Nephron progenitor cell (in vitro differentiated cells): ENCODE results near the gene DNAJB5.

Experiments
- DNase-seq: peaks from one replicate; pipeline ENCODE4 v3.0.0; 2021
- H3K27ac Mint-ChIP-seq: 2 replicates; pipeline ENCODE4 v1.8.0; 2021; ENCODE audit warnings: mild to moderate bottlenecking, moderate library complexity, mixed read lengths
- H3K27me3 Mint-ChIP-seq: 2 replicates; pipeline ENCODE4 v1.8.0; 2021; ENCODE audit warnings: mild to moderate bottlenecking, low read depth, mixed read lengths; ENCODE audit not compliant: poor library complexity
- H3K36me3 Mint-ChIP-seq: 2 replicates; pipeline ENCODE4 v1.8.0; 2021; ENCODE audit warnings: low read depth, mixed read lengths
- H3K4me1 Mint-ChIP-seq: 2 replicates; pipeline ENCODE4 v1.8.0; 2021; ENCODE audit warnings: mixed read lengths
- H3K4me3 Mint-ChIP-seq: 2 replicates; pipeline ENCODE4 v1.8.0; 2021; ENCODE audit warnings: mild to moderate bottlenecking, moderate library complexity, mixed read lengths
- H3K9me3 Mint-ChIP-seq: 2 replicates; pipeline ENCODE4 v1.8.0; 2021; ENCODE audit warnings: mild to moderate bottlenecking, moderate library complexity, mixed read lengths
- TF ChIP-seq, protein P1 (sequence below): fragments of 200-600 bp; sonication (generic); IDR thresholded peaks from 2 replicates; pipeline ENCODE4 v1.5.0; 2021; ENCODE audit warnings: antibody characterized with exemption

DNAJB5 gene

DNA sequence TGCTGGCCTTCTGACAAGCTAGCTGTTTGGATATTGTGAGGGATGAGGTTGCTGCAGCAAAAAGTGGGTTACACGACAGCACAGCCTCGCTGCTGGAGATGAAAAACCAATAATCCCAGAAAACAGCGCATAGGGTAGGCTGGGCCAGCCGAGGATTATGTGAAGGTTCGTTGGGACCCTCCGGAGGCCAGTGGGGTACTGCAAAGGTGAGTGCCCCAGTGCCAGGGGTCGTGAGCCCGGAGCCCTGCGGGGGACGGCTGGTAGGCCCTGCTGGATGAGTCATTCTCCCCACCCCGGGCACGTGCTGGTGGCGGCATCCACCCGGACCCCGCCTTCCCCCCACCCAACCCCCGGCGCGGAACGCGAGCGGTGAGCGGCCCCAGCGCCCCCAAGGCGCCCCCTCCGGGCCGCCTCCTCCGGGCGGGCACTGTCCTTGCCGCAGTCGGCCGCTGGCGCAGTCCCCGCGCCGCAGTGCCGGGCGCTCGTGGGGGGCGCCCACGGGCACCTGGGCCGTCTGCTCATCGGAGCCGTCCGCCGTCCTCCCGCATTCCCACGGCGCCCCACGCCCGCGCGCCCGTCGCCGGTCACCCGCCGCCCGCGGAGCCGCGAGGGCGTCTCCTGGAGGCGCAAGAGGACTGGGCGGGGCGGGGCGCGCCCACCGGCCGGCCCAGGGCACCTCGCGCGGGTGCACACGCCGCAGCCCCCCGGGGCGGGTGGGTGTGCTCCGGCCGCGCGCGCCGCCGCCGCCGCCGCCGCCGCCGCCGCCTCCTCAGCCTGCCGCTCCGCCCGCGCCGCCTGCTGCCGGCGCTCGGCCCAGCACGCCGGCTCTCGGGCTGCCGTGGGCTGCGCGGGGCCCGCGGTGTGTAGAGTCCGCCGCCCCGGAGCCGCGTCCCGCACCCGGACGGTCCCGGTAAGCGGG, 31.8 kb upstream of the DNAJB5 start, which contains the start of gene PHF24:
PHF24 (plus strand) TSS at position 794 of the 919 bp plus-strand sequence. CDS start 13,014 bp downstream, outside the sequence.
- H3K4me3 Mint-ChIP-seq, result peak within 1 kb of the TSS; percentile 72
- TF ChIP-seq, protein P1, sequence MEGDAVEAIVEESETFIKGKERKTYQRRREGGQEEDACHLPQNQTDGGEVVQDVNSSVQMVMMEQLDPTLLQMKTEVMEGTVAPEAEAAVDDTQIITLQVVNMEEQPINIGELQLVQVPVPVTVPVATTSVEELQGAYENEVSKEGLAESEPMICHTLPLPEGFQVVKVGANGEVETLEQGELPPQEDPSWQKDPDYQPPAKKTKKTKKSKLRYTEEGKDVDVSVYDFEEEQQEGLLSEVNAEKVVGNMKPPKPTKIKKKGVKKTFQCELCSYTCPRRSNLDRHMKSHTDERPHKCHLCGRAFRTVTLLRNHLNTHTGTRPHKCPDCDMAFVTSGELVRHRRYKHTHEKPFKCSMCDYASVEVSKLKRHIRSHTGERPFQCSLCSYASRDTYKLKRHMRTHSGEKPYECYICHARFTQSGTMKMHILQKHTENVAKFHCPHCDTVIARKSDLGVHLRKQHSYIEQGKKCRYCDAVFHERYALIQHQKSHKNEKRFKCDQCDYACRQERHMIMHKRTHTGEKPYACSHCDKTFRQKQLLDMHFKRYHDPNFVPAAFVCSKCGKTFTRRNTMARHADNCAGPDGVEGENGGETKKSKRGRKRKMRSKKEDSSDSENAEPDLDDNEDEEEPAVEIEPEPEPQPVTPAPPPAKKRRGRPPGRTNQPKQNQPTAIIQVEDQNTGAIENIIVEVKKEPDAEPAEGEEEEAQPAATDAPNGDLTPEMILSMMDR, result no peak

DNA sequence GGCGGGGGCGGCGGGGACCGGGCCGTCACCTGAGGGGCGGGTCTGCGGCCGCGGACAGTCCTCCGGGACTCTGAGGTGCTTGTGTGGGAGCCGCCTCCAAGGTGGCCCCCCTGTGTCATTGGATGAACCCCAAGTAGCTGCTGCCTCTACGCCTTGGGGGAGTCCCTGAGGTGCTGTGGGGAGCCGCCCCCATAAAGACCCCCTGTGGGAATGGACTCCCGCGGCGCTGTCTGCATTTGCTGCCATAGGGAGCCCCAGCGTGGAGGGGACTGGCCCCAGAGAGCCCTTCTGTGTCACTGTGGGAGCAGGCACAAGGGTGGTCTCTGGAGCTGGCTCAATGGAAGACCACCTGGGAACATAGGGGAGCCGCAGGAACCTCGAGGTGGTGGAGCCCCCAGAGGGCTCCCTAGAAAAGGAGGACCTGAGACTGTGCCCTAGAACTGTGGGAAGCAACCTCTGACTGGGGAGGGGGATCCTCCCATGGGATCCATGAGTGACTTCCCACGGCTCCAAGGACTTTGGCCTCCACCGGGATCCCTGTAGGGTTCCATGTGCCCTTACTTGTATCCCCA, 31.0 kb upstream of the DNAJB5 start:
- Mint-ChIP-seq H3K27ac (no peak overlapping the region), H3K27me3 (peaks cover 83% of the 10 kb centered on the region), H3K4me3 (peak overlapping the region; percentile 63), H3K36me3 (no peaks in the 10 kb centered on the region), H3K4me1 (peaks cover 9% of the 10 kb centered on the region), H3K9me3 (no peaks in the 10 kb centered on the region)
- no peak for DNase-seq
- TF ChIP-seq, protein P1, result no peak

More for the DNA sequence above, 31.8 kb upstream of the DNAJB5 start, which contains the start of gene PHF24:
- peak; percentile 65 for DNase-seq
- Mint-ChIP-seq H3K27me3 (peaks cover 90% of the 10 kb centered on the region), H3K36me3 (no peaks in the 10 kb centered on the region), H3K4me1 (peaks cover 9% of the 10 kb centered on the region), H3K9me3 (no peaks in the 10 kb centered on the region), H3K27ac (no peak within 1 kb of the TSS)

DNA sequence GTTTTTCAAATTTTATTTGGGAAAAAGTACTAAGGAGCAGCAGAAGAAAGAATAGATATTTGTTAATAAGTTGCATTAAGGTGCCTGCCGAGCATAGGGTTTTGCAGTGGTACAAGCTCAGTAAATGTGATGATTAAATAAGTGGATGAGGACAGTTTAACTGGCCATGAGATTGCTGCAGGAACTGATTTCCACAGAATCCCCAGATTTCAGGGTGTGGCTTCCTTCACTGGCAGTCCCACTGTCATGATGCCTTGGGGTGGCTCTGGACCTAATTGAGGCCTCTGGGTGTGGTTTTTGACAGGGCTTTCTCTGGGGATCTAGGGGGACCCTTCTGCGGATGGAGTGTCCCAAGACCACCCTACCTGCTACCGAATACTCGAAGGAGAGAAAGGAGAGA, 30.1 kb upstream of the DNAJB5 start:
- TF ChIP-seq, protein P1, result no peak
- H3K27ac Mint-ChIP-seq, result no peak overlapping the region
- H3K9me3 Mint-ChIP-seq, result no peaks in the 10 kb centered on the region
- no peaks in the 10 kb centered on the region for H3K36me3 Mint-ChIP-seq
- H3K4me1 Mint-ChIP-seq, result peaks cover 9% of the 10 kb centered on the region
- peaks cover 78% of the 10 kb centered on the region for H3K27me3 Mint-ChIP-seq
- no peak overlapping the region for H3K4me3 Mint-ChIP-seq
- DNase-seq, result no peak

DNA sequence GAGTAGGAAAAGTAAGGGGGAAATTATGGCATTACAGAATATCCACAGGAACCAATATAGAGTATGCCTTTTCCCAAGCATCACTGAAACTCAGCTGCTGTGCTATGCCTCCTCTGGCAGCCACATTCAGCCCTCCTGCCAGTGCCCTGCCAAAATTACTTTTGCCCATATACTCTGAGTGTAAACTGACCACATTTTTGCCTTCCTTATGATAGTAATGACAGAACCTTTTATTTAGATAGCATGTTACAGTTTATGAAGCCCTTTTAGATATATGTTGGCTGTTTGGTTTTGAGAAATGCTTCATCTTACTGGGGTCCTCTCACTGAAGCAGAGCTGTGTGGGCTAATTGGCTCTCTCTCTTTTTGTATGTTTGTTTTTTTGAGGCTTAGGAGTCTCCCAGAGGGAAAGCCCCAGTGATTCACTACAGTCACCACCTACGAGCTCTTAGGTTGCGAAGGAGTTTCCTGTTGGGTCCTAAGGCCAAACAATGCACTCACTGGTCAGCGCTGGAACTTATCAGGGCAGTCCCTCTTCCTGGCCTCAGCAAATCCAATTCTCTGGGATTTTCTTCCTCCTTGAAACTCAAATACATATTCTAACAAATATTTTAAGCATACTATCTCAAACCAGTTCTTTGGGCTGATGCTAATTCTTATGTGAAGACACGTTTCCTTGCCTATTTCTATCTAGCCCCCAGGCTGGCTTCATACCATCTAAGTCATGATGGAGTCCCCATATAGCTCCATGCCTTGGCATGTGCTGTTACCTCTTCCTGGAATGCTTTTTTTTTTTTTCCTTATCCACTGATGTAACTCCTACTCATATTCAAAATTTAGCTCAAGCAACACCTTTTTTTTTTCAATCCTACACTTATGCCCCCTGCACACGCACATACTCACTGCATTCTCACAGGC, 27.7 kb upstream of the DNAJB5 start:
- Mint-ChIP-seq H3K4me1 (peaks cover 9% of the 10 kb centered on the region), H3K36me3 (no peaks in the 10 kb centered on the region), H3K9me3 (no peaks in the 10 kb centered on the region), H3K27ac (no peak overlapping the region), H3K4me3 (no peak overlapping the region), H3K27me3 (peaks cover 64% of the 10 kb centered on the region)
- TF ChIP-seq, protein P1, result no peak
- DNase-seq, result no peak

DNA sequence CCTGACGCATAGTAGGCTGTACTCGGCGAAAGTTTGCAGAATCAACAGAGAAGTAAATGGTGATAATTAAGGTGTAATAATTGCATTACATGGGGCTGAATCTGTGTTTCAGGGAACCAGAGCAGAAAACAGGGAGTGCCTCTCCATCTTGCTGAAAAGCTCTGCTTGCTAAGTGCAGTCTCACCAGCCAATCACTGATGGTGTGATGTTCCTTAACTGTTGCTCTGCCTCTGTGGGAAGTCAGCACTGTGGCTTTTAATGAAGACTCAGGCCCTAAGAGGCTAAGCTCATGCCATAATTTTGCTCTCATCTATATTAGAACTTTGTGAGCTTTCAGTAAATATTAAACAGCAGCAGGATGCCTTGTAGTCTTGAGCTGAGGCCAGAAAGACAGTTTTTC, 27.0 kb upstream of the DNAJB5 start:
- Mint-ChIP-seq H3K36me3 (no peaks in the 10 kb centered on the region), H3K9me3 (no peaks in the 10 kb centered on the region), H3K27me3 (peaks cover 62% of the 10 kb centered on the region), H3K4me1 (peaks cover 9% of the 10 kb centered on the region), H3K4me3 (no peak overlapping the region), H3K27ac (no peak overlapping the region)
- no peak for DNase-seq
- TF ChIP-seq, protein P1, result no peak
